ENCODE measurements around the gene STAT5B.
"Not testable (repeated sequence)": the region's sequence is repeated elsewhere in the genome, so short reads cannot be mapped to it uniquely, and the experiment has no call there.

DNA sequence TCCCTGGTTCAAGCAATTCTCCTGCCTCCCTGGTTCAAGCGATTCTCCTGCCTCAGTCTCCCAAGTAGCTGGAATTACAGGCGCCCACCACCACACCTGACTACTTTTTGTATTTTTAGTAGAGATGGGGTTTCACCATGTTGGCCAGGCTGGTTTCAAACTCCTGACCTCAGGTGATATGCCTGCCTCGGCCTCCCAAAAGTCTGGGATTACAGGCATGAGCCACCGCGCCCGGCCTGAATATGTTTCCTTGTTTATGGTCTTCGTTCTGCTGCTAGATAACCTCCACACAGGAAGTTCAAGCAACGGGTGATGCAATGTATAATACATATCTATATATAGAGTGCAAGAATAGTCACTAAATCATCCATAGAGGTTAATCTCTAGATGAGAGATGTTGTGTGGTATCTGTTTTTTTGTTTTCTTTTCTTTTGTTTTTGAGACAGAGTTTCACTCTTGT lies 70.0 kb downstream of the STAT5B start:
- not testable (repeated sequence) for TF ChIP-seq POLR2A (IDR thresholded peaks at IDR 0.05; ENCODE audit: control extremely low read depth in 1 of 2, low read depth in 2 of 2, low read length in 2 of 2); EP300 (IDR thresholded peaks at IDR 0.05; ENCODE audit: borderline replicate concordance in 1 of 2, low read depth in 2 of 2, low read length in 2 of 2); EZH2 (IDR thresholded peaks at IDR 0.05; ENCODE audit: low read depth, low read length, severe bottlenecking); CTCF (IDR thresholded peaks at IDR 0.05; ENCODE audit: control extremely low read depth in 1 of 3, insufficient read depth in 1 of 3, low read depth in 1 of 3, low read length in 3 of 3); JUN (IDR thresholded peaks at IDR 0.05; ENCODE audit: low read depth, low read length); NANOG (IDR thresholded peaks at IDR 0.05; ENCODE audit: insufficient read depth, low read depth, low read length, poor library complexity, severe bottlenecking); POLR2AphosphoS5 (IDR thresholded peaks at IDR 0.05; ENCODE audit: low read depth, low read length)
- TF ChIP-seq, protein P1, sequence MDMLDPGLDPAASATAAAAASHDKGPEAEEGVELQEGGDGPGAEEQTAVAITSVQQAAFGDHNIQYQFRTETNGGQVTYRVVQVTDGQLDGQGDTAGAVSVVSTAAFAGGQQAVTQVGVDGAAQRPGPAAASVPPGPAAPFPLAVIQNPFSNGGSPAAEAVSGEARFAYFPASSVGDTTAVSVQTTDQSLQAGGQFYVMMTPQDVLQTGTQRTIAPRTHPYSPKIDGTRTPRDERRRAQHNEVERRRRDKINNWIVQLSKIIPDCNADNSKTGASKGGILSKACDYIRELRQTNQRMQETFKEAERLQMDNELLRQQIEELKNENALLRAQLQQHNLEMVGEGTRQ (IDR thresholded peaks at IDR 0.05; ENCODE audit: low read length): not testable (repeated sequence)

Data from H1 (cell line).